ENCODE results near the gene SCAMP1. TPM values are rescaled to one million over a fixed set of nuclear protein-coding genes. Genes with fewer than 3 reads are reported as not detected.
A peak's percentile ranks its signal among the peaks of the same experiment; 100 is the strongest.

The SCAMP1 gene
- total and polyA plus RNA-seq, 2 donors (not counting 1 experiment from before 2014, with no cell fraction given), result 44.3 to 60.6 TPM

DNA sequence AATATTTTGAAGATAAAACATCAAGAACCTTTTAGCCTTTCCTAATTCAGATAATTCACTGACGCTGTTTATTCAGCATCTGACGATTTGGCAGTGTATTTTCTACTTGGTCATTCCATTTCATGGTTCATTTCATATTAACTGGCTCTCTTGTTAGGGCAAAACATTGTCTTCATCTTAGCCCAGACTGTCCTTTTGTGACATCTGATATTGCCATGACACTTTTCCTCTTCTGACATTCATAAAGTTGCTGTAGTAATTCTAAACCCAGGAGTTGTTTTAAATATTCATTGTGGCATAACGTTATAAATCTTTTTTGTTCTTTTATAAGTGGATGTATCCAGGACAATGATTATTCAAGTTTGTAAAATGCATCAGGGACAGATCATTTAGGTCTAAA, 1.8 kb downstream of the SCAMP1 start:
- H3K79me2 ChIP-seq (ENCODE audit: control insufficient read depth, insufficient read depth, low read length), result peaks cover 12% of the 10 kb centered on the region
- no peak for DNase-seq (ENCODE audit: low read depth in 2 of 2)

DNA sequence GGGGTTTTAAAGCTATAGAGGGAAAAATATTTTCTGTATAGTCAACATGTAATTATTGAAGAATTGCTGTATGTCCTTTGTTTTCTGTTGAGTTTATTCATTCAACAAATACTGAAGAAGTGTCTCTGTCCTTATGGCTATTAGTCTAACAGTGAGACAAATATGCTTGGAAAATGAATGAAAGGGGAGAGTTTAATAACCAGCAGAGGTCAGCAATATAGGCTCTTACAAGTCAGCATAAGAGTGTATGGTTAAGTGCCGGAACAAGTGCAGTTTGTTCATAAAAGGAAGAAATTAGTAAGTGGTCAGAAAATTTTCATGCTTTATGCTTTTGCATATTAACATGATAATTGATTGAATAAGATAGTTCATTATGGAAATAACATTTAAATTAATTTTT, 3.6 kb downstream of the SCAMP1 start:
- Histone ChIP-seq H2AFZ (ENCODE audit: low read length) (no peak overlapping the region), H3K79me2 (ENCODE audit: control insufficient read depth, insufficient read depth, low read length) (peaks cover 9% of the 10 kb centered on the region), H4K20me1 (ENCODE audit: control insufficient read depth, extremely low read depth, insufficient read depth, low read length) (no peaks in the 10 kb centered on the region), H3K27ac (ENCODE audit: insufficient read depth, low read length) (no peak overlapping the region), H3K36me3 (ENCODE audit: control insufficient read depth, insufficient read depth, low read length) (no peaks in the 10 kb centered on the region), H3K9me3 (ENCODE audit: control insufficient read depth, insufficient read depth, low read depth, low read length) (no peaks in the 10 kb centered on the region), H3K9ac (ENCODE audit: insufficient read depth, low read length) (no peak overlapping the region), H3K27me3 (ENCODE audit: control insufficient read depth, insufficient read depth, low read length) (no peaks in the 10 kb centered on the region), H3K4me3 (replicated peaks in 1 of 4; ENCODE audit: control extremely low read depth in 1 of 4, insufficient read depth in 1 of 4, low read depth in 3 of 4, low read length in 4 of 4) (no peak overlapping the region), H3K4me2 (ENCODE audit: extremely low read depth, insufficient read depth, low read length) (no peak overlapping the region), H3K4me1 (ENCODE audit: control insufficient read depth, extremely low read depth, insufficient read depth, low read length) (peaks cover 3% of the 10 kb centered on the region)
- TF ChIP-seq, protein P1, sequence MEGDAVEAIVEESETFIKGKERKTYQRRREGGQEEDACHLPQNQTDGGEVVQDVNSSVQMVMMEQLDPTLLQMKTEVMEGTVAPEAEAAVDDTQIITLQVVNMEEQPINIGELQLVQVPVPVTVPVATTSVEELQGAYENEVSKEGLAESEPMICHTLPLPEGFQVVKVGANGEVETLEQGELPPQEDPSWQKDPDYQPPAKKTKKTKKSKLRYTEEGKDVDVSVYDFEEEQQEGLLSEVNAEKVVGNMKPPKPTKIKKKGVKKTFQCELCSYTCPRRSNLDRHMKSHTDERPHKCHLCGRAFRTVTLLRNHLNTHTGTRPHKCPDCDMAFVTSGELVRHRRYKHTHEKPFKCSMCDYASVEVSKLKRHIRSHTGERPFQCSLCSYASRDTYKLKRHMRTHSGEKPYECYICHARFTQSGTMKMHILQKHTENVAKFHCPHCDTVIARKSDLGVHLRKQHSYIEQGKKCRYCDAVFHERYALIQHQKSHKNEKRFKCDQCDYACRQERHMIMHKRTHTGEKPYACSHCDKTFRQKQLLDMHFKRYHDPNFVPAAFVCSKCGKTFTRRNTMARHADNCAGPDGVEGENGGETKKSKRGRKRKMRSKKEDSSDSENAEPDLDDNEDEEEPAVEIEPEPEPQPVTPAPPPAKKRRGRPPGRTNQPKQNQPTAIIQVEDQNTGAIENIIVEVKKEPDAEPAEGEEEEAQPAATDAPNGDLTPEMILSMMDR (conservative IDR thresholded peaks at IDR 0.05 in 1 of 2, IDR thresholded peaks at IDR 0.05 in 1 of 2; ENCODE audit: low read depth in 1 of 2, low read length in 2 of 2), result no peak
- no peak for TF ChIP-seq EZH2 (IDR thresholded peaks at IDR 0.05; ENCODE audit: low read length, missing control alignments)
- peak in 1 of 2 donors; percentile 12 for DNase-seq (ENCODE audit: low read depth in 2 of 2)

More for the DNA sequence above, 1.8 kb downstream of the SCAMP1 start:
- Histone ChIP-seq H3K4me2 (ENCODE audit: extremely low read depth, insufficient read depth, low read length) (peak overlapping the region; percentile 73), H3K9ac (ENCODE audit: insufficient read depth, low read length) (no peak overlapping the region), H3K4me1 (ENCODE audit: control insufficient read depth, extremely low read depth, insufficient read depth, low read length) (peaks cover 3% of the 10 kb centered on the region), H3K36me3 (ENCODE audit: control insufficient read depth, insufficient read depth, low read length) (no peaks in the 10 kb centered on the region), H3K27ac (ENCODE audit: insufficient read depth, low read length) (no peak overlapping the region), H3K27me3 (ENCODE audit: control insufficient read depth, insufficient read depth, low read length) (no peaks in the 10 kb centered on the region), H3K9me3 (ENCODE audit: control insufficient read depth, insufficient read depth, low read depth, low read length) (no peaks in the 10 kb centered on the region), H3K4me3 (replicated peaks in 1 of 4; ENCODE audit: control extremely low read depth in 1 of 4, insufficient read depth in 1 of 4, low read depth in 3 of 4, low read length in 4 of 4) (peak overlapping the region in 3 of 4 experiments; percentile 75 to 98 (median 97)), H4K20me1 (ENCODE audit: control insufficient read depth, extremely low read depth, insufficient read depth, low read length) (no peaks in the 10 kb centered on the region), H2AFZ (ENCODE audit: low read length) (no peak overlapping the region)
- no peak for TF ChIP-seq EZH2 (IDR thresholded peaks at IDR 0.05; ENCODE audit: low read length, missing control alignments)
- TF ChIP-seq, protein P1 (conservative IDR thresholded peaks at IDR 0.05 in 1 of 2, IDR thresholded peaks at IDR 0.05 in 1 of 2; ENCODE audit: low read depth in 1 of 2, low read length in 2 of 2), result no peak

DNA sequence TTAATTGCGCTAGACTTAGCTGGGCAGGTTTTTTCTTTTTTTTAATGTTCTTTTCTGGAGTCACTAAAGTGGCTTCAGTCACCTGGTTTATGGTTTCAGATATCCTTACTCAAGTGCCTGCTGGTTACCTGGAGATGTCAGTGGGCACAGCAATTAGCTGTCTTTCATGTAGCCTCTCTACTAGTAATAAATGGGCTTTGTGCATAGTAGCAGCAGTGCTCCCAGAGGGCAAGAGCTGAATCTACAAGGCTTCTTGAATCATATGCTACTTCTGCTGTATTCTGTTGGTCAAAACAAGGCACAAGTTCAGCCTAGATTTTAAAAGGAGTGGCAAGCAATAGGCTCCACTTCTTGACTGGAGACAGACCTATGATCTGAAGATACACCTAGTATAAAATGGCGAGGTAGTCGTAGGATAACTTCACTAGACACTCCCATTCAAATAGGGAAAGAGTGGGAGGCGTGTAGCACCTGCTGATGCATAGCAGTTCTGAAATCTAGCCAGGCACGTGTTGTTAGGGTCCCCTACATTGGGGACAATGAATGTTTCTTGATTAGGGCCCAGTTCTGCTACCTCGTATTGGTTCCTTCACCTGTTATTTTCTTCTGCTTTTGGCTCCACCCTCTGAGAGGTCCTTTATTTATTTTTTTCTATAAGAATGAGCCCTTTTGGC, 7.0 kb downstream of the SCAMP1 start:
- no peaks in the 10 kb centered on the region for H4K20me1 ChIP-seq (ENCODE audit: control insufficient read depth, extremely low read depth, insufficient read depth, low read length)
- H3K9ac ChIP-seq (ENCODE audit: insufficient read depth, low read length), result no peak overlapping the region
- H3K36me3 ChIP-seq (ENCODE audit: control insufficient read depth, insufficient read depth, low read length), result no peaks in the 10 kb centered on the region
- H3K79me2 ChIP-seq (ENCODE audit: control insufficient read depth, insufficient read depth, low read length), result peaks cover 2% of the 10 kb centered on the region
- no peak overlapping the region for H2AFZ ChIP-seq (ENCODE audit: low read length)
- no peaks in the 10 kb centered on the region for H3K9me3 ChIP-seq (ENCODE audit: control insufficient read depth, insufficient read depth, low read depth, low read length)
- TF ChIP-seq, protein P1 (conservative IDR thresholded peaks at IDR 0.05 in 1 of 2, IDR thresholded peaks at IDR 0.05 in 1 of 2; ENCODE audit: low read depth in 1 of 2, low read length in 2 of 2), result no peak
- no peak for TF ChIP-seq EZH2 (IDR thresholded peaks at IDR 0.05; ENCODE audit: low read length, missing control alignments)
- no peak overlapping the region for H3K4me3 ChIP-seq (replicated peaks in 1 of 4; ENCODE audit: control extremely low read depth in 1 of 4, insufficient read depth in 1 of 4, low read depth in 3 of 4, low read length in 4 of 4)
- no peak overlapping the region for H3K4me2 ChIP-seq (ENCODE audit: extremely low read depth, insufficient read depth, low read length)
- DNase-seq (ENCODE audit: low read depth in 2 of 2), result no peak
- no peak overlapping the region for H3K27ac ChIP-seq (ENCODE audit: insufficient read depth, low read length)
- no peaks in the 10 kb centered on the region for H3K27me3 ChIP-seq (ENCODE audit: control insufficient read depth, insufficient read depth, low read length)
- no peaks in the 10 kb centered on the region for H3K4me1 ChIP-seq (ENCODE audit: control insufficient read depth, extremely low read depth, insufficient read depth, low read length)
